ENCODE results near the gene HACD2. TPM values are rescaled to one million over a fixed set of nuclear protein-coding genes. Genes with fewer than 3 reads are reported as not detected.
"Not testable (repeated sequence)": the region's sequence is repeated elsewhere in the genome, so short reads cannot be mapped to it uniquely, and the experiment has no call there.

HACD2 gene
- polyA plus RNA-seq, 2 of the 4 experiments (the other 2 are of a cell fraction) = 41.8 to 97.7 TPM

DNA sequence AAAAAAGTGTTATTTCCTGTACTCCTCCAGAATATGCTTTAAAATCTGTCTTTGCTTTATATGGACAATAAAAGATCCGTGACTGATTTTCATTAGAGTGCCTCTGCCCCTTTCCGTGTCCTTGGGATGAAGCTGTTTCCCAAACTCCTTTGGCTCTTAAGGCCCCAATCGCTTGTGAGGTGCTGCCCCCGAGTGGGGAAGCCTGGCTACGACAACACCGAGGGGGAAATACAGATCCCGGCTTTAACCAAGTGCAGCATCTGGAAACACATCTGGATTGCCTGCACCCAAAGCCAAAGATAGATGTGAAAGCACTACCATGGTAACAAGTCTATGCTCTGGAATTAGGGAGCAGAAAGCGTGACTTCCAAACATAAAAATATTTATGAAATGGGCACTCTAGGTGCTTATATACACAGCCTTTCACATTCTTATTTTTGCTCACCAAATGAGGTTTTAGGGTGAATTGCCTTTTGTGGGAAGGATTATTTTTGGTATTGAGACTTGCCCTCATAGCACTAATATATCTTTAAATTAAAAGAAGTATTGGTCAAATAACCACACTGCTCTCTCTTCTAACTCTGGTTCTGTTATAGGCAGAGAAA lies 95.4 kb downstream of the HACD2 start:
- FAIRE-seq = no peak
- peak; percentile 81 to 88 for ATAC-seq
- Histone ChIP-seq H3K9me3 (no peaks in the 10 kb centered on the region), H3K4me1 (no peaks in the 10 kb centered on the region), H3K27ac (no peak overlapping the region), H3K4me3 (no peak overlapping the region), H3K4me2 (no peak overlapping the region)
- TF ChIP-seq, protein P1, sequence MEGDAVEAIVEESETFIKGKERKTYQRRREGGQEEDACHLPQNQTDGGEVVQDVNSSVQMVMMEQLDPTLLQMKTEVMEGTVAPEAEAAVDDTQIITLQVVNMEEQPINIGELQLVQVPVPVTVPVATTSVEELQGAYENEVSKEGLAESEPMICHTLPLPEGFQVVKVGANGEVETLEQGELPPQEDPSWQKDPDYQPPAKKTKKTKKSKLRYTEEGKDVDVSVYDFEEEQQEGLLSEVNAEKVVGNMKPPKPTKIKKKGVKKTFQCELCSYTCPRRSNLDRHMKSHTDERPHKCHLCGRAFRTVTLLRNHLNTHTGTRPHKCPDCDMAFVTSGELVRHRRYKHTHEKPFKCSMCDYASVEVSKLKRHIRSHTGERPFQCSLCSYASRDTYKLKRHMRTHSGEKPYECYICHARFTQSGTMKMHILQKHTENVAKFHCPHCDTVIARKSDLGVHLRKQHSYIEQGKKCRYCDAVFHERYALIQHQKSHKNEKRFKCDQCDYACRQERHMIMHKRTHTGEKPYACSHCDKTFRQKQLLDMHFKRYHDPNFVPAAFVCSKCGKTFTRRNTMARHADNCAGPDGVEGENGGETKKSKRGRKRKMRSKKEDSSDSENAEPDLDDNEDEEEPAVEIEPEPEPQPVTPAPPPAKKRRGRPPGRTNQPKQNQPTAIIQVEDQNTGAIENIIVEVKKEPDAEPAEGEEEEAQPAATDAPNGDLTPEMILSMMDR (IDR thresholded peaks at IDR 0.05) = peak; percentile 87
- TF ChIP-seq KDM1A (IDR thresholded peaks at IDR 0.05; ENCODE audit: low read depth) = no peak
- peak; percentile 84 for TF ChIP-seq SMC3 (IDR thresholded peaks at IDR 0.05)
- no peak for TF ChIP-seq JUNB (IDR thresholded peaks at IDR 0.05)
- no peak for TF ChIP-seq FOSL2 (IDR thresholded peaks at IDR 0.05)
- no peak for TF ChIP-seq FOSL2 (CRISPR knock-in tag; IDR thresholded peaks at IDR 0.05)
- TF ChIP-seq RAD21 (conservative IDR thresholded peaks at IDR 0.05 in 1 of 2, IDR thresholded peaks at IDR 0.05 in 1 of 2) = peak; percentile 92 to 94
- TF ChIP-seq, protein P2, sequence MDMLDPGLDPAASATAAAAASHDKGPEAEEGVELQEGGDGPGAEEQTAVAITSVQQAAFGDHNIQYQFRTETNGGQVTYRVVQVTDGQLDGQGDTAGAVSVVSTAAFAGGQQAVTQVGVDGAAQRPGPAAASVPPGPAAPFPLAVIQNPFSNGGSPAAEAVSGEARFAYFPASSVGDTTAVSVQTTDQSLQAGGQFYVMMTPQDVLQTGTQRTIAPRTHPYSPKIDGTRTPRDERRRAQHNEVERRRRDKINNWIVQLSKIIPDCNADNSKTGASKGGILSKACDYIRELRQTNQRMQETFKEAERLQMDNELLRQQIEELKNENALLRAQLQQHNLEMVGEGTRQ (IDR thresholded peaks at IDR 0.05) = no peak
- peak; percentile 60 to 68 for DNase-seq (ENCODE audit: low read depth in 1 of 2, low spot score in 1 of 2)
- CTCF ChIA-PET = interaction anchor here (0.6 to 12.9 kb wide), 40 partner anchors 9 to 408 kb away, joined by 3 to 189 read pairs (median 4); partner anchors contain the start of gene ADCY5
- POLR2A ChIA-PET = no interaction called here
- WGBS (ENCODE audit: missing lambda C conversion rate) = 9% methylated on average over 8 of the region's 8 CpGs

DNA sequence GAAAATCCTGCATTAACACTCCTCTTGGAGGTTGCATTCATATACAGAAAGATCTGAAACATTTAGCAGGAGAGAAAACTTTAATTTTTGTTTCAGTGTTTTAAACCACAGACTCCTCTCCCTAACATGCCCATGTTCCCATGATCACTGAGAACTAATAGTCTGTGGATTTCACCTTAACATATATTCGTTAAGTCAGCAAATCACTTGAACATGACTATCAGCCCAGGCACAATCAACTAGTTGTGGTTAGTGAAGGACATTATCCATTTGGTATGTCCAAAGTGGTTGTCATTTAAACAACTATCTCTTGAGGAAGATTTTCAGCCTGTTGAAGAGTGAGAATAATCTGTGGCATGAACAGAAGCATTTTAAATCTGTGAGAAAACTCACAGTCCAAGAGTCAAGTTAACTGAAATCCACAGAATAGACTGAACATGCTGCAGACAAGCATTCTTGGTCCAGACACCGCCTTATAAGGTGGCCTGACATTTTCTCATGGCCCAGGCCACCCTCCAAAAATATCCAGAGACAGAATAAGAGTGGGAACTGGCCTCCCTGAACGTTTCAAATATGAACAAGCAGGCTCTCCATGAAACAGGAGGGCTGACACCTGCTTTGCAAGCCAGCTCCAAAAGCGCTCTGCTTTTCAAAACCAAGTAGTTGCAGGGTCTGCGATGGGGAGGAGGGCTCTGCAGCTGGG lies 96.1 kb downstream of the HACD2 start:
- ChIA-PET CTCF (interaction anchor here (0.6 to 12.9 kb wide), 35 partner anchors 8 to 407 kb away, joined by 3 to 189 read pairs (median 4); partner anchors contain the start of gene ADCY5), POLR2A (no interaction called here)
- no peak for FAIRE-seq
- DNase-seq (ENCODE audit: low read depth in 1 of 2, low spot score in 1 of 2) = no peak
- TF ChIP-seq MAFK (IDR thresholded peaks at IDR 0.05; ENCODE audit: partially characterized antibody) = peak; percentile 88
- no peak for TF ChIP-seq NFE2L2 (conservative IDR thresholded peaks at IDR 0.05; ENCODE audit: low read length)
- ATAC-seq = no peak
- no peak overlapping the region for H3K4me3 ChIP-seq
- 75% methylated on average over 5 of the region's 5 CpGs for WGBS (ENCODE audit: missing lambda C conversion rate)
- H3K9me3 ChIP-seq = no peaks in the 10 kb centered on the region
- H3K4me2 ChIP-seq = no peak overlapping the region
- H3K27ac ChIP-seq = no peak overlapping the region
- H3K4me1 ChIP-seq = no peaks in the 10 kb centered on the region

DNA sequence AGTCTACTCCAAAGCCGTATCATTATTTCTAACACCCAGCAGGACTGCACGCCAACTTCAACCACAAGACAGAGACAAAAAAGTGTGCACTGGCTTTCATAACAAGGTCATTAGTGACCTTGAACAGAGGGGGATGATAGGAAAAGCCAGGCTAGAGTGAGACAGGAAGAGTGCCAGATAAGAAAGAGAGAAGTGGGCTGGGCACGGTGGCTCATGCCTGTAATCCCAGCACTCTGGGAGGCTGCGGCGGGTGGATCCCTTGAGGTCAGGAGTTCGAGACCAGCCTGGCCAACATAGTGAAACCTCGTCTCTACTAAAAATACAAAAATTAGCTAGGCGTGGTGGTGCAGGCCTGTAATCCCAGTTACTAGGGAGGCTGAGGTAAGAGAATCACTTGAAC lies 97.8 kb downstream of the HACD2 start:
- H3K27ac ChIP-seq; ATAC-seq; POLR2A ChIA-PET; H3K4me3 ChIP-seq; FAIRE-seq; H3K4me2 ChIP-seq; H3K4me1 ChIP-seq; H3K9me3 ChIP-seq; DNase-seq (ENCODE audit: low read depth in 1 of 2, low spot score in 1 of 2): not testable (repeated sequence)
- 87% methylated on average over 8 of the region's 8 CpGs for WGBS (ENCODE audit: missing lambda C conversion rate)
- CTCF ChIA-PET = interaction anchor here (0.8 to 12.9 kb wide), 3 partner anchors 113 to 201 kb away, joined by 3 to 189 read pairs (median 3); no protein-coding TSS in a partner anchor

DNA sequence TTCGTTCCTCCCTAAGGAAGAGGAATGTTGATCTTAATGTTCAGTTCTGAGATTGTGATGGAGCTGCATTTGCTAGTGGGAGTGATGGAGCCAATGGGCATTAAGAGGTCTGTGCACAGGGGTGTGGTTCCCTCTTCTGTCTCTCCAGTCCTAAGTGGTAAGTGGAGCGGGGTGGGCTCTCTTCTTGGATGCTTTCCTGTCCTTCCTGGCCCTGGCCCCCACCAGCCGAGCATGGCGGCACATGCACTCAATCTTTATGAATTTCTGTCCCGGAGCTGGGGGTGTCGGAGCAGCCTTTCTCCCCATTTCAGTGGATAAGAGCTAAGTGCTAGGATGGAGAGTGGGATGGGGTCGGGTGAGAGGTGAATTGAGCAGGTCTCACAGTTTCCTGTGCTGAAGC lies 98.4 kb downstream of the HACD2 start:
- TF ChIP-seq TP53 (CRISPR knock-in tag; IDR thresholded peaks at IDR 0.05) (no peak), CHD2 (IDR thresholded peaks at IDR 0.05; ENCODE audit: low read length, partially characterized antibody) (no peak), SREBF2 (IDR thresholded peaks at IDR 0.05) (no peak), EHF (CRISPR knock-in tag; IDR thresholded peaks at IDR 0.05) (no peak), KDM1A (IDR thresholded peaks at IDR 0.05; ENCODE audit: low read depth) (no peak), ZC3H11A (IDR thresholded peaks at IDR 0.05) (no peak), ZSCAN20 (CRISPR knock-in tag; IDR thresholded peaks at IDR 0.05) (no peak), HOXA7 (CRISPR knock-in tag; IDR thresholded peaks at IDR 0.05) (no peak), NPAS2 (CRISPR knock-in tag; IDR thresholded peaks at IDR 0.05; ENCODE audit: borderline replicate concordance) (no peak), RAD21 (conservative IDR thresholded peaks at IDR 0.05 in 1 of 2, IDR thresholded peaks at IDR 0.05 in 1 of 2) (no peak), TFCP2L1 (CRISPR knock-in tag; IDR thresholded peaks at IDR 0.05) (no peak), MAFK (IDR thresholded peaks at IDR 0.05; ENCODE audit: partially characterized antibody) (no peak)
- TF ChIP-seq, protein P3, sequence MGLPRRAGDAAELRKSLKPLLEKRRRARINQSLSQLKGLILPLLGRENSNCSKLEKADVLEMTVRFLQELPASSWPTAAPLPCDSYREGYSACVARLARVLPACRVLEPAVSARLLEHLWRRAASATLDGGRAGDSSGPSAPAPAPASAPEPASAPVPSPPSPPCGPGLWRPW (IDR thresholded peaks at IDR 0.05) = no peak
- H3K4me1 ChIP-seq = no peaks in the 10 kb centered on the region
- 79% methylated on average over 7 of the region's 7 CpGs for WGBS (ENCODE audit: missing lambda C conversion rate)
- no peak overlapping the region for H3K4me2 ChIP-seq
- FAIRE-seq (no peak), DNase-seq (ENCODE audit: low read depth in 1 of 2, low spot score in 1 of 2) (no peak), ATAC-seq (no peak)
- ChIA-PET POLR2A (no interaction called here), CTCF (interaction anchor here (1.2 to 12.9 kb wide), 2 partner anchors 112 to 159 kb away, joined by 3 to 189 read pairs; no protein-coding TSS in a partner anchor)
- H3K9me3 ChIP-seq = no peaks in the 10 kb centered on the region
- H3K4me3 ChIP-seq = no peak overlapping the region
- H3K27ac ChIP-seq = no peak overlapping the region

All from A549 (cell line).